HepG2 (cell line): ENCODE measurements around the gene TMEM63B. TPM values are rescaled to one million over a fixed set of nuclear protein-coding genes. Genes with fewer than 3 reads are reported as not detected.

Experiments used
- AGO2 ChIP-seq: fragments of 200-400 bp; formaldehyde crosslinking; optimal IDR thresholded peaks from 2 replicates; pipeline ENCODE3; 2017; ENCODE audit warnings: mild to moderate bottlenecking, low read depth, low read length, moderate library complexity
- ARID2 ChIP-seq: sonication (generic); formaldehyde crosslinking; IDR thresholded peaks from 2 replicates; pipeline ENCODE4 v1.8.1; 2022; ENCODE audit warnings: mild to moderate bottlenecking, missing genetic modification reagents, borderline replicate concordance
- ELF1 ChIP-seq: sonication (generic); formaldehyde crosslinking; IDR thresholded peaks from 2 replicates; pipeline ENCODE4 v1.4.0; 2020; ENCODE audit warnings: missing genetic modification reagents
- HES4 ChIP-seq: sonication (generic); formaldehyde crosslinking; IDR thresholded peaks from 2 replicates; pipeline ENCODE4 v1.9.0; 2021; ENCODE audit warnings: mild to moderate bottlenecking, missing genetic modification reagents, borderline replicate concordance
- HOXA3 ChIP-seq: sonication (generic); formaldehyde crosslinking; IDR thresholded peaks from 2 replicates; pipeline ENCODE4 v1.5.0; 2020; ENCODE audit warnings: missing genetic modification reagents
- ISX ChIP-seq: sonication (generic); formaldehyde crosslinking; conservative IDR thresholded peaks from 2 replicates; pipeline ENCODE4 v1.5.0; 2020; ENCODE audit warnings: missing genetic modification reagents
- KLF11 ChIP-seq: IDR thresholded peaks from 2 replicates; pipeline ENCODE4 v1.6.1; 2016; ENCODE audit warnings: missing compliant biosample characterization
- MAF1 ChIP-seq: sonication (generic); formaldehyde crosslinking; IDR thresholded peaks from 2 replicates; pipeline ENCODE4 v1.5.0; 2020; ENCODE audit warnings: missing genetic modification reagents, borderline replicate concordance
- MEIS1 ChIP-seq: sonication (generic); formaldehyde crosslinking; IDR thresholded peaks from 2 replicates; pipeline ENCODE4 v1.9.0; 2021; ENCODE audit warnings: mild to moderate bottlenecking, missing genetic modification reagents, moderate library complexity, borderline replicate concordance
- MIXL1 ChIP-seq: IDR thresholded peaks from 2 replicates; pipeline ENCODE4 v1.6.1; 2016
- NBN ChIP-seq: fragments of 450-650 bp; conservative IDR thresholded peaks from 2 replicates; pipeline ENCODE4 v1.6.1; 2017
- NFE2 ChIP-seq: sonication (generic); formaldehyde crosslinking; IDR thresholded peaks from 2 replicates; pipeline ENCODE4 v1.4.0; 2020; ENCODE audit warnings: missing genetic modification reagents
- NFKBIZ ChIP-seq: IDR thresholded peaks from 2 replicates; pipeline ENCODE4 v1.6.1; 2018; ENCODE audit warnings: missing genetic modification reagents, missing compliant biosample characterization
- SAP130 ChIP-seq: IDR thresholded peaks from 2 replicates; pipeline ENCODE4 v1.6.1; 2016; ENCODE audit warnings: low read depth
- SKI ChIP-seq: fragments of 450-650 bp; IDR thresholded peaks from one replicate; pipeline ENCODE4 v1.6.1; 2018; ENCODE audit warnings: mild to moderate bottlenecking; ENCODE audit not compliant: partially characterized antibody
- SMAD3 ChIP-seq: sonication (generic); formaldehyde crosslinking; IDR thresholded peaks from 2 replicates; pipeline ENCODE4 v1.4.0; 2020; ENCODE audit warnings: missing genetic modification reagents
- SOX13 ChIP-seq, 3 experiments: fragments of 450-650 bp in 1 of 3; sonication (generic) in 1 of 3; formaldehyde crosslinking in 1 of 3; IDR thresholded peaks in 2 of 3; conservative IDR thresholded peaks in 1 of 3; 2 replicates each; pipeline versions ENCODE4 v1.5.0 to v1.6.1; 2016 to 2020; ENCODE audit warnings: antibody characterized with exemption in 1 of 3, mild to moderate bottlenecking in 1 of 3, missing compliant biosample characterization in 1 of 3, missing genetic modification reagents in 1 of 3, moderate library complexity in 1 of 3
- SP5 ChIP-seq: IDR thresholded peaks from 2 replicates; pipeline ENCODE4 v1.6.1; 2016; ENCODE audit warnings: low read depth, borderline replicate concordance
- STAG1 ChIP-seq: sonication (generic); formaldehyde crosslinking; IDR thresholded peaks from 2 replicates; pipeline ENCODE4 v1.4.0; 2020; ENCODE audit warnings: missing genetic modification reagents
- TP53 ChIP-seq: sonication (generic); formaldehyde crosslinking; conservative IDR thresholded peaks from 2 replicates; pipeline ENCODE4 v1.4.0; 2020; ENCODE audit warnings: missing genetic modification reagents
- ZFP90 ChIP-seq: sonication (generic); formaldehyde crosslinking; IDR thresholded peaks from 2 replicates; pipeline ENCODE4 v1.8.0; 2022; ENCODE audit warnings: missing genetic modification reagents, mild to moderate bottlenecking, inconsistent platforms, borderline replicate concordance
- ZNF235 ChIP-seq: sonication (generic); formaldehyde crosslinking; IDR thresholded peaks from 2 replicates; pipeline ENCODE4 v1.8.1; 2023; ENCODE audit warnings: mild to moderate bottlenecking, missing genetic modification reagents, borderline replicate concordance
- ZNF607 ChIP-seq: sonication (generic); formaldehyde crosslinking; IDR thresholded peaks from 2 replicates; pipeline ENCODE4 v1.5.1; 2020; ENCODE audit warnings: missing genetic modification reagents, mild to moderate bottlenecking, borderline replicate concordance
- ZNF644 ChIP-seq: IDR thresholded peaks from 2 replicates; pipeline ENCODE4 v1.6.1; 2016; ENCODE audit warnings: low read depth
- ZNF746 ChIP-seq: sonication (generic); formaldehyde crosslinking; IDR thresholded peaks from 2 replicates; pipeline ENCODE4 v1.8.0; 2022; ENCODE audit warnings: mild to moderate bottlenecking, missing genetic modification reagents
- ZNF766 ChIP-seq: sonication (generic); formaldehyde crosslinking; IDR thresholded peaks from 2 replicates; pipeline ENCODE4 v1.5.0; 2020; ENCODE audit warnings: missing genetic modification reagents, borderline replicate concordance
- polyA plus RNA-seq, 8 experiments: library from polyadenylated mRNA; depleted of rRNA in 3 of 8; stranded (reverse) in 7 of 8; unstranded in 1 of 8; fragments of >200 nt; fragmentation: Illumina TruSeq in 4 of 8; extraction: Trizol in 4 of 8; gene quantifications; 2 replicates each; pipeline versions ENCODE4 v1.2.1 to v1.2.3, GENCODE V29; 2011 to 2016; ENCODE audit warnings: low read depth in 4 of 8, missing spikeins in 1 of 8, mixed read lengths in 1 of 8; ENCODE audit not compliant: insufficient read depth in 1 of 8
- total RNA-seq, 5 experiments: library from RNA; depleted of rRNA; stranded (reverse); fragments of >200 nt; fragmentation: Illumina TruSeq; extraction: Trizol; gene quantifications; 2 replicates each; pipeline ENCODE4 v1.2.3, GENCODE V29; 2016; ENCODE audit warnings: low read depth in 1 of 5
- TF ChIP-seq, protein P1 (sequence below): sonication (generic); formaldehyde crosslinking; IDR thresholded peaks from 2 replicates; pipeline ENCODE4 v1.4.0; 2020; ENCODE audit warnings: missing genetic modification reagents
- TF ChIP-seq, protein P2 (sequence below): sonication (generic); formaldehyde crosslinking; IDR thresholded peaks from 2 replicates; pipeline ENCODE4 v1.4.0; 2020; ENCODE audit warnings: mild to moderate bottlenecking, missing genetic modification reagents
- TF ChIP-seq, protein P3 (sequence below): sonication (generic); formaldehyde crosslinking; IDR thresholded peaks from 2 replicates; pipeline ENCODE4 v1.8.0; 2022; ENCODE audit warnings: missing genetic modification reagents, mild to moderate bottlenecking, moderate library complexity, borderline replicate concordance

Gene TMEM63B
- total and polyA plus RNA-seq, 2 of the 13 experiments (the other 11 are each of a cell fraction or from before 2014, with no cell fraction given): 27.4 to 75.8 TPM

DNA sequence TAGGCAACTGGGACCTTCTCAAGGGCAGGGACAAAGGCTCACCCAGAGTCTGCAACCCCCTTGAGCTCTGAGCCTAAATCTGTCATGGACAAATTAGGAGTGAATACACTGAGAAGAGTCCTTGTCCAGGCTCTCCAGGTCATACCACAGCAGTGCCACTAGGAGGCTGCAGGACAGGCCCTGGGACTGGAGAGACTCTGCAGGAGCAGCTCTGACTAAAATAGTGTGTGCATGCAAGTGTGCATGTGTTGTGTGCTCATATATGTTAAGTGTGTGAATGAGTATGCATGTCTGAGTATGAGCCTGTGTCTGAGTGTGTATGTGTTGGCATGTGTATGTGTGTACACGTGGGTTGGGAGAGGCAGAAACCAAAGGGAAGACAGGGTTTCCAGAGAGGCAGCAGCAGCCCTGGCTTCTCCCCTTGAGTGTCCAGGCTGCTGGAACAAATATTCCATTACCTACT lies 27.2 kb upstream of the TMEM63B start (continued):
- TF ChIP-seq MIXL1 (peak; percentile 52; the same call in 1 of the 2 replicates), ZFP90 (CRISPR knock-in tag) (no peak), SAP130 (CRISPR knock-in tag) (peak; percentile 33), TP53 (CRISPR knock-in tag) (no peak), AGO2 (no peak), ZNF746 (CRISPR knock-in tag) (no peak), HES4 (CRISPR knock-in tag) (no peak), SP5 (no peak), ELF1 (CRISPR knock-in tag) (no peak), NBN (no peak), ARID2 (CRISPR knock-in tag) (no peak), NFKBIZ (CRISPR knock-in tag) (no peak), NFE2 (no peak), ZNF766 (CRISPR knock-in tag) (no peak), SOX13 (IDR thresholded peaks at IDR 0.05) (no peak), SOX13 (CRISPR knock-in tag; conservative IDR thresholded peaks at IDR 0.05 in 1 of 2, IDR thresholded peaks at IDR 0.05 in 1 of 2) (no peak), ZNF235 (no peak), ZNF644 (no peak), MEIS1 (CRISPR knock-in tag) (0 out of 2 replicates have a peak, but pooled peaks have one; percentile 28), SKI (no peak), HOXA3 (CRISPR knock-in tag) (no peak), KLF11 (CRISPR knock-in tag) (no peak), MAF1 (no peak), STAG1 (CRISPR knock-in tag) (peak; percentile 80), ISX (CRISPR knock-in tag) (no peak), ZNF607 (CRISPR knock-in tag) (no peak), SMAD3 (CRISPR knock-in tag) (0 out of 2 replicates have a peak, but pooled peaks have one; percentile 64)
- TF ChIP-seq, protein P1, sequence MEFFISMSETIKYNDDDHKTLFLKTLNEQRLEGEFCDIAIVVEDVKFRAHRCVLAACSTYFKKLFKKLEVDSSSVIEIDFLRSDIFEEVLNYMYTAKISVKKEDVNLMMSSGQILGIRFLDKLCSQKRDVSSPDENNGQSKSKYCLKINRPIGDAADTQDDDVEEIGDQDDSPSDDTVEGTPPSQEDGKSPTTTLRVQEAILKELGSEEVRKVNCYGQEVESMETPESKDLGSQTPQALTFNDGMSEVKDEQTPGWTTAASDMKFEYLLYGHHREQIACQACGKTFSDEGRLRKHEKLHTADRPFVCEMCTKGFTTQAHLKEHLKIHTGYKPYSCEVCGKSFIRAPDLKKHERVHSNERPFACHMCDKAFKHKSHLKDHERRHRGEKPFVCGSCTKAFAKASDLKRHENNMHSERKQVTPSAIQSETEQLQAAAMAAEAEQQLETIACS (CRISPR knock-in tag): no peak
- TF ChIP-seq, protein P2, sequence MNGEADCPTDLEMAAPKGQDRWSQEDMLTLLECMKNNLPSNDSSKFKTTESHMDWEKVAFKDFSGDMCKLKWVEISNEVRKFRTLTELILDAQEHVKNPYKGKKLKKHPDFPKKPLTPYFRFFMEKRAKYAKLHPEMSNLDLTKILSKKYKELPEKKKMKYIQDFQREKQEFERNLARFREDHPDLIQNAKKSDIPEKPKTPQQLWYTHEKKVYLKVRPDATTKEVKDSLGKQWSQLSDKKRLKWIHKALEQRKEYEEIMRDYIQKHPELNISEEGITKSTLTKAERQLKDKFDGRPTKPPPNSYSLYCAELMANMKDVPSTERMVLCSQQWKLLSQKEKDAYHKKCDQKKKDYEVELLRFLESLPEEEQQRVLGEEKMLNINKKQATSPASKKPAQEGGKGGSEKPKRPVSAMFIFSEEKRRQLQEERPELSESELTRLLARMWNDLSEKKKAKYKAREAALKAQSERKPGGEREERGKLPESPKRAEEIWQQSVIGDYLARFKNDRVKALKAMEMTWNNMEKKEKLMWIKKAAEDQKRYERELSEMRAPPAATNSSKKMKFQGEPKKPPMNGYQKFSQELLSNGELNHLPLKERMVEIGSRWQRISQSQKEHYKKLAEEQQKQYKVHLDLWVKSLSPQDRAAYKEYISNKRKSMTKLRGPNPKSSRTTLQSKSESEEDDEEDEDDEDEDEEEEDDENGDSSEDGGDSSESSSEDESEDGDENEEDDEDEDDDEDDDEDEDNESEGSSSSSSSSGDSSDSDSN (CRISPR knock-in tag): no peak
- TF ChIP-seq, protein P3, sequence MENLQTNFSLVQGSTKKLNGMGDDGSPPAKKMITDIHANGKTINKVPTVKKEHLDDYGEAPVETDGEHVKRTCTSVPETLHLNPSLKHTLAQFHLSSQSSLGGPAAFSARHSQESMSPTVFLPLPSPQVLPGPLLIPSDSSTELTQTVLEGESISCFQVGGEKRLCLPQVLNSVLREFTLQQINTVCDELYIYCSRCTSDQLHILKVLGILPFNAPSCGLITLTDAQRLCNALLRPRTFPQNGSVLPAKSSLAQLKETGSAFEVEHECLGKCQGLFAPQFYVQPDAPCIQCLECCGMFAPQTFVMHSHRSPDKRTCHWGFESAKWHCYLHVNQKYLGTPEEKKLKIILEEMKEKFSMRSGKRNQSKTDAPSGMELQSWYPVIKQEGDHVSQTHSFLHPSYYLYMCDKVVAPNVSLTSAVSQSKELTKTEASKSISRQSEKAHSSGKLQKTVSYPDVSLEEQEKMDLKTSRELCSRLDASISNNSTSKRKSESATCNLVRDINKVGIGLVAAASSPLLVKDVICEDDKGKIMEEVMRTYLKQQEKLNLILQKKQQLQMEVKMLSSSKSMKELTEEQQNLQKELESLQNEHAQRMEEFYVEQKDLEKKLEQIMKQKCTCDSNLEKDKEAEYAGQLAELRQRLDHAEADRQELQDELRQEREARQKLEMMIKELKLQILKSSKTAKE (CRISPR knock-in tag): no peak
